ENCODE measurements around the gene MBD1.

- TF ChIP-seq CTCF (conservative IDR thresholded peaks at IDR 0.05) (no peak), EZH2 (IDR thresholded peaks at IDR 0.05; ENCODE audit: low read depth) (no peak)
These were observed 11.7 kb upstream of the MBD1 start for GRCh38 chr18:50293039-50293438.
